T-helper 17 cell (primary cell): Measurements from ENCODE around the gene UBTD1. TPM values are rescaled to one million over a fixed set of nuclear protein-coding genes. Genes with fewer than 3 reads are reported as not detected.

Experiments used
- ATAC-seq: fragments of 150-1000 bp; cut with Tn5 transposase; 2 replicates; pipeline ENCODE4 v1.10.0; 2021; ENCODE audit warnings: mild to moderate bottlenecking, moderate library complexity
- DNase-seq, 3 donors: peaks; one replicate each; pipeline versions ENCODE4 v3.0.0 to v3.0.0-alpha.2; 2020 to 2021
- H3K9me3 ChIP-seq: one replicate; pipeline ENCODE4 v1.7.0; 2013; ENCODE audit warnings: low read length, mild to moderate bottlenecking; ENCODE audit not compliant: control insufficient read depth, poor library complexity, severe bottlenecking
- H3K27ac Mint-ChIP-seq: one replicate; pipeline ENCODE4 v1.8.0; 2022; ENCODE audit warnings: mild to moderate bottlenecking, moderate library complexity, mixed read lengths
- H3K27me3 Mint-ChIP-seq: one replicate; pipeline ENCODE4 v1.8.0; 2022; ENCODE audit warnings: mixed read lengths
- H3K36me3 Mint-ChIP-seq: one replicate; pipeline ENCODE4 v1.8.0; 2022; ENCODE audit warnings: low read depth, mixed read lengths
- H3K4me1 Mint-ChIP-seq: one replicate; pipeline ENCODE4 v1.8.0; 2022; ENCODE audit warnings: mild to moderate bottlenecking, mixed read lengths
- H3K4me3 Mint-ChIP-seq: one replicate; pipeline ENCODE4 v1.8.0; 2022; ENCODE audit warnings: mild to moderate bottlenecking, moderate library complexity, mixed read lengths
- total RNA-seq, 4 donors: library from RNA in 2 of 4; stranded (reverse) in 2 of 4; gene quantifications; one replicate each; pipeline ENCODE4 v1.2.3 and lab custom pipeline; 2022 to 2026

Gene UBTD1
- total RNA-seq, 2 donors from 2014 or later: 1.1 to 1.4 TPM

DNA sequence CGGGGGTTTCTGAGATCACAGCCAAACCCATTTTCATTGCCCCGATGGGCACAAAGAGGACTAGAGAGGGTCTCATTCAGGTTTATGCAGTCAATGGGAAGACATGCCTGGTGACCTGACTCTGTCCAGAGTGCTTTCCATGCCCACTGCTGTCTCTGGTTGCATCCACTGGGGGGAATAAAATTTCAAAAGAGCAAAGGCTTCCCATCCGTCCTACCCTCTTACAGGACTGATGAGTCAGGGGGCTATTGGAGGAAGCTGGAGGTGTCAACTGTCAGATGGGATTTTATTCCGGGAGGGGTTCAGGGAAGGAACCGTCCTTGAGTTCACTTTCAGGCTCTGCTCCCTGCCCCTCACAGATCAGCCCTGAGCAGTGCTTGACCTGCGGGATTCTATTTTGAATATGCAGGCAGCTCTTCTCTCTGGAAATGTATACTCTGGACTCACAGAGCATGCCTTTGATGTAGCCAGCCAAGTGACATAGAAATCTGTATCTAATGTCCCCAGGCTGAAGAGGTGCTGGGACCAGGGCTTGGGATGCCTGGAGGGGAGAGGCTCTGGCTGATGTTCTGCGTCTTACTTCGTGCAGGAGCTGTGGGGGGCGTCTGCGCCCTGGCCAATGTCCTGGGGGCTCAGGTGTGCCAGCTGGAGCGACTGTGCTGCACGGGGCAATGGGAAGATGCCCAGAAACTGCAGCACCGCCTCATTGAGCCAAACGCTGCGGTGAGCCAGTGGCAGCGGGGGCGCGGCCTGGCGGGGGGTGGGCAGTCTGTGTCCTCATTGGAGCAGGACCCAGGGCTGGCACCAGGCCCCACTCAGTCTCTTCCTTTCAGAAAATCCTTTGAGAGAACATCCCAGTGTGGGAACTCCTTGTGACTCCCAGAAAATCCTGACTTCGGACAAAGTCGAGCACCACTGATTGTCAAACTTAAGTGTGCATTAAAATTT is 102.8 kb downstream of the UBTD1 start:
- ATAC-seq: no peak
- Mint-ChIP-seq H3K27ac (no peak overlapping the region), H3K27me3 (no peaks in the 10 kb centered on the region)

DNA sequence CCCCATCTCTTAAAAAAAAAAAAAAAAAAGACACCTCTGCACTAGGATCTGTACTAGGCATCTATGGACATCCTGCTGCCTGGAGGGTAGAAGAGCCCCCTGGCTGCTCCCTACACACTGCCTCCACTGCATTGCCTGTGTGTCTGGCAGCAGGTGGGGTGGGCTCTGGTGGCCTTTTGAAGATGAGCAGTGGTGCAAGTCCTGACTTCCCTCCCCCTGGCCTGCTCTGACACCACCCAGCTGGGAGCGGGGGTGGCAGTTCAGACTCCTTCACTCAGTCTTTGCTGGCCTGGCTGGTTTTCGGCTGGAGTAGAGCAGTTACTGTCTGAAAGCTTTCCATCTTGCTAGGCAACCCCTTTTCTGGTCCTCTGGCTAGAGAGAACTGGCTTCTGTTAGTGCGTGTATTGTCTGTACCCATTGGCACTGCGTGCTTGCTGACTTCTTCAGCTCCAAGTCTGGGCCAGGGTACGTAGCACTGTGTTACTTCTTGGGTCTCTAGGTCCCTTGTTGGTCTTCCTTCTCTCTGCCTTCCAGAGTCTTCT is 108.4 kb downstream of the UBTD1 start:
- DNase-seq: no peak
- no peaks in the 10 kb centered on the region for H3K9me3 ChIP-seq
- no peaks in the 10 kb centered on the region for H3K36me3 Mint-ChIP-seq
- ATAC-seq: no peak
- H3K27ac Mint-ChIP-seq: no peak overlapping the region
- H3K4me3 Mint-ChIP-seq: no peak overlapping the region
- H3K27me3 Mint-ChIP-seq: no peaks in the 10 kb centered on the region
- no peaks in the 10 kb centered on the region for H3K4me1 Mint-ChIP-seq

More for the DNA sequence above, 102.8 kb downstream of the UBTD1 start:
- no peak overlapping the region for H3K4me3 Mint-ChIP-seq
- H3K4me1 Mint-ChIP-seq: peaks cover 5% of the 10 kb centered on the region
- H3K36me3 Mint-ChIP-seq: no peaks in the 10 kb centered on the region
- no peak for DNase-seq
- H3K9me3 ChIP-seq: no peaks in the 10 kb centered on the region

DNA sequence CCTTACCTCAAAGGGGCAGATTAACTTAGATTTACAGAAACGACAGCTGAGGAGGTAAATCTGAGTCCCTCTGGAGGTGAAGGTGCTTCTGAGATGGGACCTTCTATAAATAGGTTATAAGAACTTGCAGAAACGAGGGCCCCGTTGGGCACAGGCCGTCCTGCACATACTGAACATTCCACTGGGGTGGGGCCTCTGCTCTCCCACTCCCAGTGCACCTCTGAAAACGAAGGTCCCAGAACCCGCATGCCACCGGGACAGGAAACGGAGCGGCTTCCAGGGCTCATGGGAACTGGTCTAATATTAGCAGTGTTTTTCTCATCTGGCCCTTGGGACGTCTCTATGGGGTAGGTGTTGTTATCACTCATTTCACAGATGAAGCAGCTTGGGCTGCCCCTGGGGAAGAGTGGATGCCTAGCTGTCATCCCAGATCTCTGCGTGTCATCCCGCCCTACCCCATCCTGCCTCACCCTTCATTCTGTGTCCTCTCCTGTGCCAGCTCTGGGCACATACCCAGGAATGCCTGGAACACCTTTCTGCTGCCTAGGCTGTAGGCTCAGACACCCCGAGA is 110.4 kb downstream of the UBTD1 start:
- no peaks in the 10 kb centered on the region for H3K27me3 Mint-ChIP-seq
- H3K4me1 Mint-ChIP-seq: no peaks in the 10 kb centered on the region
- H3K4me3 Mint-ChIP-seq: peak overlapping the region; percentile 45
- H3K9me3 ChIP-seq: no peaks in the 10 kb centered on the region
- ATAC-seq: no peak
- no peaks in the 10 kb centered on the region for H3K36me3 Mint-ChIP-seq
- no peak for DNase-seq
- no peak overlapping the region for H3K27ac Mint-ChIP-seq

DNA sequence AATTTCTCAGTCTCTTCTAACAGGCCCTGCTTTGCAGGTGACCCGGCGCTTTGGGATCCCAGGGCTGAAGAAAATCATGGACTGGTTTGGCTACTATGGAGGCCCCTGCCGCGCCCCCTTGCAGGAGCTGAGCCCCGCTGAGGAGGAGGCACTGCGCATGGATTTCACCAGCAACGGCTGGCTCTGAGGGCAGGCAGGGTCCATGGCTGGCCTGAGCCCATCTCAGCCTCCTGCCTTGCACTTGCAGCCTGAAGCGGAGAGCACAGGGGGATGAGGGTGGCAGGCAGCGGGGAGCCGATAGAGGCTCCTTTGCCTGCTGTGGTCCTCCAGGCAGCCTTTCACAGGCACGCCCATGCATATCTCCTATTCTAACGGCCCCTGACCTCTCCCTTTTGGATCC is 112.7 kb downstream of the UBTD1 start:
- no peak for DNase-seq
- no peaks in the 10 kb centered on the region for H3K27me3 Mint-ChIP-seq
- no peaks in the 10 kb centered on the region for H3K4me1 Mint-ChIP-seq
- no peak for ATAC-seq
- H3K4me3 Mint-ChIP-seq: no peak overlapping the region
- no peaks in the 10 kb centered on the region for H3K9me3 ChIP-seq
- no peak overlapping the region for H3K27ac Mint-ChIP-seq
- no peaks in the 10 kb centered on the region for H3K36me3 Mint-ChIP-seq

DNA sequence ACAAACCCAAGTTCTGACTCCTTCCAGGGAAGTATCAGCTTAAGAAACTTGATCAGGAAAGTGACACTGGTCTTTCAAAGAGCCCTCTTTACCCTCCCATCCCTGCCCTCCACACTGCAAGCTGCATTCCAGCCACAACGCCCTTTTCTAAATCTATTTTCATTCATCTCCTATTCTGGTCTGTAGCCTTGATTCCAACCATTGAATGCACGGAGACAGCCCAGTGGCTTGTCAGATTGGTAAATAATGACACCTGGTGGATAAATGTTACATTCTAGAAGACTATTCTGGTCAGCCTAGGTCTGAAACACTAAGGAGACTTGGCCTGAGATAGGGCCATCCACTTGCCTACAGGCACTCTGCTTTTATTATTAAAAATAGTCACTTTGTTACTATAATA is 113.7 kb downstream of the UBTD1 start:
- no peaks in the 10 kb centered on the region for H3K4me1 Mint-ChIP-seq
- ATAC-seq (no peak), DNase-seq (no peak)
- H3K27ac Mint-ChIP-seq: no peak overlapping the region
- H3K36me3 Mint-ChIP-seq: no peaks in the 10 kb centered on the region
- H3K9me3 ChIP-seq: no peaks in the 10 kb centered on the region
- H3K4me3 Mint-ChIP-seq: no peak overlapping the region
- H3K27me3 Mint-ChIP-seq: no peaks in the 10 kb centered on the region

DNA sequence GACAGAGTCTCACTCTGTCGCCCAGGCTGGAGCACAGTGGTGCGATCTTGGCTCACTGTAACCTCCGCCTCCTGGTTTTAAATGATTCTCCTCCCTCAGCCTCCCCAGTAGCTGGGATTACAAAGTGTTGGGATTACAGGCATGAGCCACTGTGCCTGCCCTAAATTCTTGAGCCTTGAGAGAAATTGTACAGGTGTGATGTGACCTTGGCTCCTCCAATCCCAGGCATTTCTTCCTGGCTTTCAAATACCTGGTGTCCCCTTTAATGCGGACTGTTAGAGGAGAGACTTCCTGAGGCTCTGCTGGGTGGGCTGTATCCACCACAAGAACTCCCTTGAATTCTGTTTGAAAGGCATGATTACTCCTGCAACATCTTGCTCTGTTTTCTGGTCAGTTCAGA is 119.6 kb downstream of the UBTD1 start:
- Mint-ChIP-seq H3K4me3 (no peak overlapping the region), H3K36me3 (peaks cover 2% of the 10 kb centered on the region), H3K27ac (no peak overlapping the region), H3K27me3 (no peaks in the 10 kb centered on the region), H3K4me1 (peaks cover 2% of the 10 kb centered on the region)
- no peak for ATAC-seq
- H3K9me3 ChIP-seq: no peaks in the 10 kb centered on the region
- DNase-seq: no peak

DNA sequence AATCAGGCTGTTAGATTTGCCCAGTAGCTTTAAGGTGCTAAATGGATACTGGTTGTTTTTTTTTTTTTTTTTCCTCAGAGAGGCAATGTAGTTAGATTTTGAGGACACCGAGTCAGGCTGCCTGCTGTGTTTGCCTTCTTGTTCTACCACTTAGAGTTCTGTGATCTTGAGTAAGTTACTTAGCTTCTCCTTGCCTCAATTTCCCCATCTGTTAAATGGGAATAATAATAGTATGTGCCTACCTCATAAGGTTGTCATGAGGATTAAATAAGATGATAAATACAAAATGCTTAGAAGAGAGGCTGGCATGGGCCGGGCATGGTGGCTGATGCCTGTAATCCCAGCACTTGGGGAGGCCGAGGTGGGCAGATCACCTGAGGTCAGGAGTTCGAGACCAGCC is 120.0 kb downstream of the UBTD1 start:
- no peaks in the 10 kb centered on the region for H3K27me3 Mint-ChIP-seq
- no peak overlapping the region for H3K4me3 Mint-ChIP-seq
- DNase-seq (no peak), ATAC-seq (no peak)
- H3K36me3 Mint-ChIP-seq: peaks cover 2% of the 10 kb centered on the region
- H3K9me3 ChIP-seq: no peaks in the 10 kb centered on the region
- peaks cover 2% of the 10 kb centered on the region for H3K4me1 Mint-ChIP-seq
- H3K27ac Mint-ChIP-seq: no peak overlapping the region

Other genes with a start within 250 kb of the UBTD1 start
- gene ARHGAP19, start 206.3 kb upstream of the UBTD1 start, total RNA-seq: 10 to 100 TPM in 1 of 2 donors, 1 to 10 TPM in 1; 9.3 to 15.7 TPM
- 10 to 100 TPM; 24.4 to 26.5 TPM for gene FRAT1, start 179.7 kb upstream of the UBTD1 start, total RNA-seq
- gene FRAT2, start 164.2 kb upstream of the UBTD1 start, total RNA-seq: 10 to 100 TPM; 16.8 to 21.7 TPM
- gene RRP12, start 97.6 kb upstream of the UBTD1 start, total RNA-seq: 100 to 1,000 TPM; 138 to 231 TPM
- 100 to 1,000 TPM in 1 of 2 donors, 10 to 100 TPM in 1; 88.6 to 101 TPM for gene PGAM1, start 72.7 kb upstream of the UBTD1 start, total RNA-seq
- gene EXOSC1, start 52.9 kb upstream of the UBTD1 start, total RNA-seq: 10 to 100 TPM; 32.0 to 38.6 TPM
- 10 to 100 TPM; 14.9 to 15.3 TPM for gene ZDHHC16, start 52.7 kb upstream of the UBTD1 start, total RNA-seq
- 10 to 100 TPM; 60.1 to 71.2 TPM for gene MMS19, start 502 bp upstream of the UBTD1 start, total RNA-seq
- gene ANKRD2, start 73.9 kb downstream of the UBTD1 start, total RNA-seq: not detected
- gene HOGA1, start 85.5 kb downstream of the UBTD1 start, total RNA-seq: not detected
- gene C10orf62, start 90.8 kb downstream of the UBTD1 start, total RNA-seq: not detected
- gene MORN4, start 134.6 kb downstream of the UBTD1 start, total RNA-seq: 1 to 10 TPM in 1 of 2 donors, under 1 TPM in 1; 0.35 to 1.2 TPM
- gene PI4K2A, start 141.7 kb downstream of the UBTD1 start, total RNA-seq: 10 to 100 TPM; 23.3 to 26.2 TPM
- 1 to 10 TPM; 5.6 to 8.6 TPM for gene AVPI1, start 188.3 kb downstream of the UBTD1 start, total RNA-seq
- gene MARVELD1, start 214.8 kb downstream of the UBTD1 start, total RNA-seq: 1 to 10 TPM; 1.2 to 2.7 TPM
- gene ZFYVE27, start 238.2 kb downstream of the UBTD1 start, total RNA-seq: 10 to 100 TPM; 60.0 to 69.2 TPM